ENCODE measurements around the gene C14orf180.

C14orf180 gene

DNA sequence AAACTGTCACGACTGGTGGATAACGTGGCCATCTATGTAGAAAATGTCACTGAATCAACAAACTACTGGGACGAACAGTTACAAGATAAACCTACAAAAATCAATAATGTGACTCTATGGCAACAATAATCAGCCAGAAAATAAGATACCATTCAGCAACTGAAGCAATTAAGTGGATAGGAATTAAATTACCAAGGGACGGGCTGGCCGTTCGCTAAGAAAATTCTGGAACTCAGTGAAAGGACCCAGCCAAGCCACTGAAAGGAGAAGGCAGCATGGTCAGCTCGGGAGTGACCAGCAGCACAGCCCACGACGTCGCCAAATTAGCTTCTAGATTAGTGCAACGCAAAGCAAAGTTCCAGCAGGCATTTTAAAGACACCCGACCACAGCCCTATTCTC is 58.6 kb downstream of the C14orf180 start:
- peaks cover 34% of the 10 kb centered on the region for H3K27me3 ChIP-seq (replicated peaks; ENCODE audit: insufficient read depth, low read length)
- H3K27ac ChIP-seq (ENCODE audit: low read length), result no peak overlapping the region
- no peak overlapping the region for H3K9ac ChIP-seq (ENCODE audit: low read length)
- TF ChIP-seq, protein P1, sequence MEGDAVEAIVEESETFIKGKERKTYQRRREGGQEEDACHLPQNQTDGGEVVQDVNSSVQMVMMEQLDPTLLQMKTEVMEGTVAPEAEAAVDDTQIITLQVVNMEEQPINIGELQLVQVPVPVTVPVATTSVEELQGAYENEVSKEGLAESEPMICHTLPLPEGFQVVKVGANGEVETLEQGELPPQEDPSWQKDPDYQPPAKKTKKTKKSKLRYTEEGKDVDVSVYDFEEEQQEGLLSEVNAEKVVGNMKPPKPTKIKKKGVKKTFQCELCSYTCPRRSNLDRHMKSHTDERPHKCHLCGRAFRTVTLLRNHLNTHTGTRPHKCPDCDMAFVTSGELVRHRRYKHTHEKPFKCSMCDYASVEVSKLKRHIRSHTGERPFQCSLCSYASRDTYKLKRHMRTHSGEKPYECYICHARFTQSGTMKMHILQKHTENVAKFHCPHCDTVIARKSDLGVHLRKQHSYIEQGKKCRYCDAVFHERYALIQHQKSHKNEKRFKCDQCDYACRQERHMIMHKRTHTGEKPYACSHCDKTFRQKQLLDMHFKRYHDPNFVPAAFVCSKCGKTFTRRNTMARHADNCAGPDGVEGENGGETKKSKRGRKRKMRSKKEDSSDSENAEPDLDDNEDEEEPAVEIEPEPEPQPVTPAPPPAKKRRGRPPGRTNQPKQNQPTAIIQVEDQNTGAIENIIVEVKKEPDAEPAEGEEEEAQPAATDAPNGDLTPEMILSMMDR (IDR thresholded peaks at IDR 0.05; ENCODE audit: low read length), result no peak
- TF ChIP-seq EZH2 (optimal IDR thresholded peaks at IDR 0.05; ENCODE audit: low read depth, low read length) (no peak), EZH2phosphoT487 (IDR thresholded peaks at IDR 0.05; ENCODE audit: low read length) (no peak)
- H3K9me3 ChIP-seq (replicated peaks; ENCODE audit: insufficient read depth, low read length), result no peaks in the 10 kb centered on the region
- H3K36me3 ChIP-seq (replicated peaks; ENCODE audit: insufficient read depth, low read length), result no peaks in the 10 kb centered on the region
- H3F3A ChIP-seq (ENCODE audit: insufficient read depth, low read length), result no peaks in the 10 kb centered on the region
- no peaks in the 10 kb centered on the region for H3K79me2 ChIP-seq (ENCODE audit: low read length)
- no peaks in the 10 kb centered on the region for H3K4me1 ChIP-seq (ENCODE audit: low read length)
- no peak for DNase-seq
- no peaks in the 10 kb centered on the region for H3K9me2 ChIP-seq (replicated peaks; ENCODE audit: insufficient read depth, low read length)
- H4K20me1 ChIP-seq (ENCODE audit: insufficient read depth, low read length), result no peaks in the 10 kb centered on the region
- H2AFZ ChIP-seq (ENCODE audit: low read length), result no peak overlapping the region
- H3K4me3 ChIP-seq (ENCODE audit: low read length), result no peak overlapping the region
- no peak overlapping the region for H3K4me2 ChIP-seq (ENCODE audit: low read depth, low read length)

DNA sequence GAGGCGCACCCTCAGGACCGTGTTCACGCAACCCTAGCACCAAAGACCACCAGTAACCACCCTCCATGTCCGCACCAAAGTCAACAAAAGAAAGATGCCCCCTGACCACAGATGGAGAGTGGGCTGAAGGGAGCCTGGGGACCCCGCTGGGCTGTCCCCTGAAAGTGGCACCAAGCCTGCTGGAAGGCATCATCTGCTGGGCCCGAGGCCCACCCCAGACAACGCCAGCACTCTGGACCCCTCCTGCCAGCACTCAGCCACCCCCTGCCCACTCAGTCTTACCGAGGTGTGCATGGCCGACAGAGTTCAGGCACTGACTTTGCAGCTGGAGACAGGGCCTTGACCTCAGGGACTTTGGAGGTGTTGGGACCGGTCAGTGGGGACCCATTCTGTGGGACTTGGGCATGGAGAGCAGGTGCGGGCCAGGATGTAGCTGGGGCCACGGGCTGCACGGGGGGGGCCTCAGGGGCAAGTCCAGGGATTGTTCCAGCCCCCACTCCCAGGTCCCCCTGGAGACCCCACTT is 59.4 kb downstream of the C14orf180 start:
- no peaks in the 10 kb centered on the region for H3K36me3 ChIP-seq (replicated peaks; ENCODE audit: insufficient read depth, low read length)
- no peak overlapping the region for H3K4me2 ChIP-seq (ENCODE audit: low read depth, low read length)

DNA sequence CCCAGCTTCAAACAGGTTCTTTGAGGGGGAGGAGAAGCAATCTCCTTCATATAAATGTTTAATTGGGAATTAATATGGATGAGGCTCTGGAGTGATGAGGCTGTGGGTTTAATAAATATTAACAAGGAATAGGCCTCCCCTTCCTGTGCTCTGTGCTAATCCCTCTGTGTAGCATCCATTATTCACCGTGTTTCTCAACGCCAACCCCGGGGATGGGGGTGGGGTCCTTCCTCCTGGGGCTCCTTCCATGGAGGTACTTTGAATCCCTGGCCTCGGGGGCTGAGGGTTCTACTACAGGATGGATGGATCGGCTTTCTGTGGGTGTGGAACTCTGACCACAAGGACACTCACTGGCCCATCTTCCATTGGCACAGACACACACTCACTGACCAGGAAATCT is 59.9 kb downstream of the C14orf180 start:
- no peak overlapping the region for H3K4me2 ChIP-seq (ENCODE audit: low read depth, low read length)

More for the DNA sequence above, 59.4 kb downstream of the C14orf180 start:
- no peak for DNase-seq
- Histone ChIP-seq H3F3A (ENCODE audit: insufficient read depth, low read length) (no peaks in the 10 kb centered on the region), H3K27me3 (replicated peaks; ENCODE audit: insufficient read depth, low read length) (peaks cover 35% of the 10 kb centered on the region), H3K9me2 (replicated peaks; ENCODE audit: insufficient read depth, low read length) (no peaks in the 10 kb centered on the region), H3K27ac (ENCODE audit: low read length) (no peak overlapping the region), H3K4me1 (ENCODE audit: low read length) (no peaks in the 10 kb centered on the region), H3K9me3 (replicated peaks; ENCODE audit: insufficient read depth, low read length) (no peaks in the 10 kb centered on the region), H3K9ac (ENCODE audit: low read length) (no peak overlapping the region), H3K4me3 (ENCODE audit: low read length) (no peak overlapping the region), H2AFZ (ENCODE audit: low read length) (no peak overlapping the region), H4K20me1 (ENCODE audit: insufficient read depth, low read length) (no peaks in the 10 kb centered on the region), H3K79me2 (ENCODE audit: low read length) (no peaks in the 10 kb centered on the region)
- TF ChIP-seq EZH2phosphoT487 (IDR thresholded peaks at IDR 0.05; ENCODE audit: low read length) (no peak), EZH2 (optimal IDR thresholded peaks at IDR 0.05; ENCODE audit: low read depth, low read length) (no peak)
- TF ChIP-seq, protein P1 (IDR thresholded peaks at IDR 0.05; ENCODE audit: low read length), result no peak

More for the DNA sequence above, 59.9 kb downstream of the C14orf180 start:
- no peak overlapping the region for H3K27ac ChIP-seq (ENCODE audit: low read length)
- no peaks in the 10 kb centered on the region for H4K20me1 ChIP-seq (ENCODE audit: insufficient read depth, low read length)
- DNase-seq, result no peak
- no peak overlapping the region for H3K9ac ChIP-seq (ENCODE audit: low read length)
- no peaks in the 10 kb centered on the region for H3K36me3 ChIP-seq (replicated peaks; ENCODE audit: insufficient read depth, low read length)
- no peaks in the 10 kb centered on the region for H3K79me2 ChIP-seq (ENCODE audit: low read length)
- no peak overlapping the region for H2AFZ ChIP-seq (ENCODE audit: low read length)
- H3K4me1 ChIP-seq (ENCODE audit: low read length), result no peaks in the 10 kb centered on the region
- peaks cover 39% of the 10 kb centered on the region for H3K27me3 ChIP-seq (replicated peaks; ENCODE audit: insufficient read depth, low read length)
- no peak overlapping the region for H3K4me3 ChIP-seq (ENCODE audit: low read length)
- TF ChIP-seq, protein P1 (IDR thresholded peaks at IDR 0.05; ENCODE audit: low read length), result no peak
- TF ChIP-seq EZH2 (optimal IDR thresholded peaks at IDR 0.05; ENCODE audit: low read depth, low read length), result no peak
- TF ChIP-seq EZH2phosphoT487 (IDR thresholded peaks at IDR 0.05; ENCODE audit: low read length), result no peak
- no peaks in the 10 kb centered on the region for H3K9me2 ChIP-seq (replicated peaks; ENCODE audit: insufficient read depth, low read length)
- no peaks in the 10 kb centered on the region for H3K9me3 ChIP-seq (replicated peaks; ENCODE audit: insufficient read depth, low read length)
- H3F3A ChIP-seq (ENCODE audit: insufficient read depth, low read length), result no peaks in the 10 kb centered on the region

Measured in MM.1S (cell line).